ENCODE results near the gene SCAMP2.

DNA sequence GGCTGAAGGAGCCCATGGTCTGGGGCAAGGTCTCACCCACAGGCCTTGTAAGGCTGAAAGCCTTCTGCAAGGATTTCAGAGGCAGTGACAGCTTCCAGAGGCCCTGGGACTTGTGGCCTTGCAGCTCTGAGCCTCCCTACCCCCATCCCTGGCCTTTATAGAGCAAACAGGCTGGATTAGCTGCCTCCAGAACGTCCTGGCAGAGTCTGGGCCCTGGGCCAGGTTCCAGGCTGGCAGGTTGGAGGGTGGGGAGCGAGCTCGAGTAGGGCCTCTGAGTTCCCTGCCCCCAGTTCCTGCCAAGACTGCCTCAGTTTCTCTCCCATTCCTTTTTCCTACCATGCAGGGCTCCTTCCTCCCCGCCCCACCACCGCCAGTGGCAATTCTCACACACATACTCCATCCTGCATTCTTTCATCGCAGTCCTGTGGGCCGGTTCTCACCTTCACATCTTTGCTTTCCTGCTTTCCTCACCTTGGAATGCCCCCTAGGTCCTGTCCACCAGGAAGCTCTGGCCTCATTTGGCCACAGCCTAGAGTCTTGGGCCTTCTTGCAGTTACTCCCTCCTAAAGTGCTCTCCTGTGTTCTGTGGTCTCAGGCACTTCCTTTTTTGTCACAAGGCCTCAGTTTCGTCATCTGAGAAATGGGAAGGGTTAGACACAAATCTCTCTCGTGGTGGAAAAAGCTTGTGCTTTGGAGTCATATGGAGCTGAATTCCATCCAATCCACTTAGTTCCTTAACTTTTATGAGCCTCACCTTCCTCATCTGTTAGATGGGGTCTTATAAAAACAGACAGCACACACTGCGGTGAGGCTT, 57.8 kb downstream of the SCAMP2 start:
- TF ChIP-seq POLR2AphosphoS5 (IDR thresholded peaks at IDR 0.05; ENCODE audit: low read depth) (no peak), EZH2 (IDR thresholded peaks at IDR 0.05; ENCODE audit: low read depth, unreplicated experiment) (no peak), EZH2phosphoT487 (IDR thresholded peaks at IDR 0.05; ENCODE audit: unreplicated experiment) (no peak), NANOG (IDR thresholded peaks at IDR 0.05; ENCODE audit: borderline replicate concordance) (no peak), STAT1 (IDR thresholded peaks at IDR 0.05; ENCODE audit: unreplicated experiment) (no peak), CREB1 (CRISPR knock-in tag; IDR thresholded peaks at IDR 0.05; ENCODE audit: low read depth) (no peak)
- TF ChIP-seq, protein P1, sequence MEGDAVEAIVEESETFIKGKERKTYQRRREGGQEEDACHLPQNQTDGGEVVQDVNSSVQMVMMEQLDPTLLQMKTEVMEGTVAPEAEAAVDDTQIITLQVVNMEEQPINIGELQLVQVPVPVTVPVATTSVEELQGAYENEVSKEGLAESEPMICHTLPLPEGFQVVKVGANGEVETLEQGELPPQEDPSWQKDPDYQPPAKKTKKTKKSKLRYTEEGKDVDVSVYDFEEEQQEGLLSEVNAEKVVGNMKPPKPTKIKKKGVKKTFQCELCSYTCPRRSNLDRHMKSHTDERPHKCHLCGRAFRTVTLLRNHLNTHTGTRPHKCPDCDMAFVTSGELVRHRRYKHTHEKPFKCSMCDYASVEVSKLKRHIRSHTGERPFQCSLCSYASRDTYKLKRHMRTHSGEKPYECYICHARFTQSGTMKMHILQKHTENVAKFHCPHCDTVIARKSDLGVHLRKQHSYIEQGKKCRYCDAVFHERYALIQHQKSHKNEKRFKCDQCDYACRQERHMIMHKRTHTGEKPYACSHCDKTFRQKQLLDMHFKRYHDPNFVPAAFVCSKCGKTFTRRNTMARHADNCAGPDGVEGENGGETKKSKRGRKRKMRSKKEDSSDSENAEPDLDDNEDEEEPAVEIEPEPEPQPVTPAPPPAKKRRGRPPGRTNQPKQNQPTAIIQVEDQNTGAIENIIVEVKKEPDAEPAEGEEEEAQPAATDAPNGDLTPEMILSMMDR (conservative IDR thresholded peaks at IDR 0.05; ENCODE audit: low read depth in 2 of 2), result no peak
- TF ChIP-seq, protein P2, sequence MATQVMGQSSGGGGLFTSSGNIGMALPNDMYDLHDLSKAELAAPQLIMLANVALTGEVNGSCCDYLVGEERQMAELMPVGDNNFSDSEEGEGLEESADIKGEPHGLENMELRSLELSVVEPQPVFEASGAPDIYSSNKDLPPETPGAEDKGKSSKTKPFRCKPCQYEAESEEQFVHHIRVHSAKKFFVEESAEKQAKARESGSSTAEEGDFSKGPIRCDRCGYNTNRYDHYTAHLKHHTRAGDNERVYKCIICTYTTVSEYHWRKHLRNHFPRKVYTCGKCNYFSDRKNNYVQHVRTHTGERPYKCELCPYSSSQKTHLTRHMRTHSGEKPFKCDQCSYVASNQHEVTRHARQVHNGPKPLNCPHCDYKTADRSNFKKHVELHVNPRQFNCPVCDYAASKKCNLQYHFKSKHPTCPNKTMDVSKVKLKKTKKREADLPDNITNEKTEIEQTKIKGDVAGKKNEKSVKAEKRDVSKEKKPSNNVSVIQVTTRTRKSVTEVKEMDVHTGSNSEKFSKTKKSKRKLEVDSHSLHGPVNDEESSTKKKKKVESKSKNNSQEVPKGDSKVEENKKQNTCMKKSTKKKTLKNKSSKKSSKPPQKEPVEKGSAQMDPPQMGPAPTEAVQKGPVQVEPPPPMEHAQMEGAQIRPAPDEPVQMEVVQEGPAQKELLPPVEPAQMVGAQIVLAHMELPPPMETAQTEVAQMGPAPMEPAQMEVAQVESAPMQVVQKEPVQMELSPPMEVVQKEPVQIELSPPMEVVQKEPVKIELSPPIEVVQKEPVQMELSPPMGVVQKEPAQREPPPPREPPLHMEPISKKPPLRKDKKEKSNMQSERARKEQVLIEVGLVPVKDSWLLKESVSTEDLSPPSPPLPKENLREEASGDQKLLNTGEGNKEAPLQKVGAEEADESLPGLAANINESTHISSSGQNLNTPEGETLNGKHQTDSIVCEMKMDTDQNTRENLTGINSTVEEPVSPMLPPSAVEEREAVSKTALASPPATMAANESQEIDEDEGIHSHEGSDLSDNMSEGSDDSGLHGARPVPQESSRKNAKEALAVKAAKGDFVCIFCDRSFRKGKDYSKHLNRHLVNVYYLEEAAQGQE (IDR thresholded peaks at IDR 0.05; ENCODE audit: unreplicated experiment), result no peak
- TF ChIP-seq, protein P3, sequence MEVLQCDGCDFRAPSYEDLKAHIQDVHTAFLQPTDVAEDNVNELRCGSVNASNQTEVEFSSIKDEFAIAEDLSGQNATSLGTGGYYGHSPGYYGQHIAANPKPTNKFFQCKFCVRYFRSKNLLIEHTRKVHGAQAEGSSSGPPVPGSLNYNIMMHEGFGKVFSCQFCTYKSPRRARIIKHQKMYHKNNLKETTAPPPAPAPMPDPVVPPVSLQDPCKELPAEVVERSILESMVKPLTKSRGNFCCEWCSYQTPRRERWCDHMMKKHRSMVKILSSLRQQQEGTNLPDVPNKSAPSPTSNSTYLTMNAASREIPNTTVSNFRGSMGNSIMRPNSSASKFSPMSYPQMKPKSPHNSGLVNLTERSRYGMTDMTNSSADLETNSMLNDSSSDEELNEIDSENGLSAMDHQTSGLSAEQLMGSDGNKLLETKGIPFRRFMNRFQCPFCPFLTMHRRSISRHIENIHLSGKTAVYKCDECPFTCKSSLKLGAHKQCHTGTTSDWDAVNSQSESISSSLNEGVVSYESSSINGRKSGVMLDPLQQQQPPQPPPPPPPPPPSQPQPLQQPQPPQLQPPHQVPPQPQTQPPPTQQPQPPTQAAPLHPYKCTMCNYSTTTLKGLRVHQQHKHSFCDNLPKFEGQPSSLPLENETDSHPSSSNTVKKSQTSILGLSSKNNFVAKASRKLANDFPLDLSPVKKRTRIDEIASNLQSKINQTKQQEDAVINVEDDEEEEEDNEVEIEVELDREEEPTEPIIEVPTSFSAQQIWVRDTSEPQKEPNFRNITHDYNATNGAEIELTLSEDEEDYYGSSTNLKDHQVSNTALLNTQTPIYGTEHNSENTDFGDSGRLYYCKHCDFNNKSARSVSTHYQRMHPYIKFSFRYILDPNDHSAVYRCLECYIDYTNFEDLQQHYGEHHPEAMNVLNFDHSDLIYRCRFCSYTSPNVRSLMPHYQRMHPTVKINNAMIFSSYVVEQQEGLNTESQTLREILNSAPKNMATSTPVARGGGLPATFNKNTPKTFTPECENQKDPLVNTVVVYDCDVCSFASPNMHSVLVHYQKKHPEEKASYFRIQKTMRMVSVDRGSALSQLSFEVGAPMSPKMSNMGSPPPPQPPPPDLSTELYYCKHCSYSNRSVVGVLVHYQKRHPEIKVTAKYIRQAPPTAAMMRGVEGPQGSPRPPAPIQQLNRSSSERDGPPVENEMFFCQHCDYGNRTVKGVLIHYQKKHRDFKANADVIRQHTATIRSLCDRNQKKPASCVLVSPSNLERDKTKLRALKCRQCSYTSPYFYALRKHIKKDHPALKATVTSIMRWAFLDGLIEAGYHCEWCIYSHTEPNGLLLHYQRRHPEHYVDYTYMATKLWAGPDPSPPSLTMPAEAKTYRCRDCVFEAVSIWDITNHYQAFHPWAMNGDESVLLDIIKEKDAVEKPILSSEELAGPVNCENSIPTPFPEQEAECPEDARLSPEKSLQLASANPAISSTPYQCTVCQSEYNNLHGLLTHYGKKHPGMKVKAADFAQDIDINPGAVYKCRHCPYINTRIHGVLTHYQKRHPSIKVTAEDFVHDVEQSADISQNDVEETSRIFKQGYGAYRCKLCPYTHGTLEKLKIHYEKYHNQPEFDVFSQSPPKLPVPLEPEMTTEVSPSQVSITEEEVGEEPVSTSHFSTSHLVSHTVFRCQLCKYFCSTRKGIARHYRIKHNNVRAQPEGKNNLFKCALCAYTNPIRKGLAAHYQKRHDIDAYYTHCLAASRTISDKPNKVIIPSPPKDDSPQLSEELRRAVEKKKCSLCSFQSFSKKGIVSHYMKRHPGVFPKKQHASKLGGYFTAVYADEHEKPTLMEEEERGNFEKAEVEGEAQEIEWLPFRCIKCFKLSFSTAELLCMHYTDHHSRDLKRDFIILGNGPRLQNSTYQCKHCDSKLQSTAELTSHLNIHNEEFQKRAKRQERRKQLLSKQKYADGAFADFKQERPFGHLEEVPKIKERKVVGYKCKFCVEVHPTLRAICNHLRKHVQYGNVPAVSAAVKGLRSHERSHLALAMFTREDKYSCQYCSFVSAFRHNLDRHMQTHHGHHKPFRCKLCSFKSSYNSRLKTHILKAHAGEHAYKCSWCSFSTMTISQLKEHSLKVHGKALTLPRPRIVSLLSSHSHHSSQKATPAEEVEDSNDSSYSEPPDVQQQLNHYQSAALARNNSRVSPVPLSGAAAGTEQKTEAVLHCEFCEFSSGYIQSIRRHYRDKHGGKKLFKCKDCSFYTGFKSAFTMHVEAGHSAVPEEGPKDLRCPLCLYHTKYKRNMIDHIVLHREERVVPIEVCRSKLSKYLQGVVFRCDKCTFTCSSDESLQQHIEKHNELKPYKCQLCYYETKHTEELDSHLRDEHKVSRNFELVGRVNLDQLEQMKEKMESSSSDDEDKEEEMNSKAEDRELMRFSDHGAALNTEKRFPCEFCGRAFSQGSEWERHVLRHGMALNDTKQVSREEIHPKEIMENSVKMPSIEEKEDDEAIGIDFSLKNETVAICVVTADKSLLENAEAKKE (CRISPR knock-in tag; IDR thresholded peaks at IDR 0.05), result no peak
- TF ChIP-seq, protein P4, sequence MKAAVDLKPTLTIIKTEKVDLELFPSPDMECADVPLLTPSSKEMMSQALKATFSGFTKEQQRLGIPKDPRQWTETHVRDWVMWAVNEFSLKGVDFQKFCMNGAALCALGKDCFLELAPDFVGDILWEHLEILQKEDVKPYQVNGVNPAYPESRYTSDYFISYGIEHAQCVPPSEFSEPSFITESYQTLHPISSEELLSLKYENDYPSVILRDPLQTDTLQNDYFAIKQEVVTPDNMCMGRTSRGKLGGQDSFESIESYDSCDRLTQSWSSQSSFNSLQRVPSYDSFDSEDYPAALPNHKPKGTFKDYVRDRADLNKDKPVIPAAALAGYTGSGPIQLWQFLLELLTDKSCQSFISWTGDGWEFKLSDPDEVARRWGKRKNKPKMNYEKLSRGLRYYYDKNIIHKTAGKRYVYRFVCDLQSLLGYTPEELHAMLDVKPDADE (IDR thresholded peaks at IDR 0.05), result no peak

All from GM23338 (cell line).